ENCODE results near the gene RAB8B. TPM values are rescaled to one million over a fixed set of nuclear protein-coding genes. Genes with fewer than 3 reads are reported as not detected.

The RAB8B gene
- total and polyA plus RNA-seq, 4 donors: 34.4 to 104 (median 53.5) TPM

DNA sequence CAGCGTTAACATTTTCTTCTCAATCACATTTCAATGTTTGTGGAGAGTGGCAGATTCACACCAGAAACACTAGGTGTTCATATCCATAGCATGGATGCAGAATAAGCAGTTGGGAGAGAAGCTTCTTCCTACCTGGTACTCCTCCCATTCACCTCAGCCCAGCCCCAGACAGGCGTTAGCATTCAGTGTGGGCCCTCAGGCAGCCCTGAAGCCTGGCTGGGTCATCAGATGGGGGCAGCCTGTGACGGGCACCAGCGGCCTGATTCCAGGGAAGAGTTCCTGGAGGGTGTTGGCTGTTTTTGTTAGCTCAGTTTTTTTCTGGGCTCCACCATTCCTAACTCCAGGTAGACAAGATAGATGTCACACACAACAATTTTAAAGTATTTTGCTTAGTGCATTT, 119.1 kb downstream of the RAB8B start:
- Histone ChIP-seq H3K4me3 (ENCODE audit: low read depth, low read length) (no peak overlapping the region), H3K27me3 (ENCODE audit: control insufficient read depth, insufficient read depth, low read length) (no peaks in the 10 kb centered on the region), H3K36me3 (ENCODE audit: control insufficient read depth, insufficient read depth, low read length) (peaks cover 11% of the 10 kb centered on the region), H3K9me3 (ENCODE audit: control insufficient read depth, insufficient read depth, low read length) (no peaks in the 10 kb centered on the region), H3K4me1 (ENCODE audit: control insufficient read depth, insufficient read depth, low read length) (peaks cover 3% of the 10 kb centered on the region), H3K27ac (ENCODE audit: low read depth, low read length) (no peak overlapping the region)
- DNase-seq (ENCODE audit: low read depth in 4 of 6, low spot score in 6 of 6): no peak
- WGBS (ENCODE audit: insufficient coverage): 90% methylated on average over 2 of the region's 4 CpGs

DNA sequence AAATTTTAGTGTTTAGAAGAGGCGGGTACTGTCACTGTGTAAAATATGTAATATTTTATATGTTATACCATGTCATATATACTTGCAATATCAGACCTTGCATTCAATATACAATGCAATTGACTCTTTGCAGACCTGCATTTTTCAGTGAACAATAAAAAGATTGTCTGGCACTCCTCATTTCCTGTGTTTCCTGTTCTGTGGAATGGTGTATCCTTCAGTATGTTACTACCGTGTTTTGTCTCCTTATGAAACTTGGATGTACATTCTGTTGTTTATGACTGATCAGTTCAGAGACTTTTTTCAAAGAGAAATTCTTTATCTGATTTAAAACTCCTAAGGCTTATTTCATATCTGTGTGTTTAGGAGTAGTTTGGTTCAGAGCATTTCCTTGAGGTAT, 119.5 kb downstream of the RAB8B start:
- Histone ChIP-seq H3K9me3 (ENCODE audit: control insufficient read depth, insufficient read depth, low read length) (no peaks in the 10 kb centered on the region), H3K4me1 (ENCODE audit: control insufficient read depth, insufficient read depth, low read length) (peaks cover 3% of the 10 kb centered on the region), H3K36me3 (ENCODE audit: control insufficient read depth, insufficient read depth, low read length) (peaks cover 8% of the 10 kb centered on the region), H3K27ac (ENCODE audit: low read depth, low read length) (no peak overlapping the region), H3K27me3 (ENCODE audit: control insufficient read depth, insufficient read depth, low read length) (no peaks in the 10 kb centered on the region), H3K4me3 (ENCODE audit: low read depth, low read length) (no peak overlapping the region)
- no peak for DNase-seq (ENCODE audit: low read depth in 4 of 6, low spot score in 6 of 6)
- WGBS (ENCODE audit: insufficient coverage): no CpG with 5 or more reads among the region's 2 CpGs

DNA sequence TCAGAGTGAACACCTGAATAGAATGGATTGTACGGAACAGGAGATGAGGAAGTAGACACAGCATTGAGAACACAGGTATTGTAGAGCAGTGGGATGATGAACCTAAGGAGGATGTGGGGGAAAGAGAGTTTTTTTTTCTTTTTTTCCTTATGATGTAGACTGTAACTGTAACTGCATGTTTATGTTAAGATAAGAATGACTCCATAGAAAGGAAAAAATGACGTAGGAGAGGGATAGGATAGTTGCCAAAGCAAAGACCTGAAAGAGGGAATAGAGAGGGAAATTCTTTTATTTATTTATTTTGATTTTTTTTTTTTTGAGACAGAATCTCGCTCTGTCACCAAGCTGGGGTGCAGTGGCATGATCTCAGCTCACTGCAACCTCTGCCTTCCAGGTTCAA, 121.2 kb downstream of the RAB8B start:
- Histone ChIP-seq H3K4me3 (ENCODE audit: low read depth, low read length) (no peak overlapping the region), H3K27me3 (ENCODE audit: control insufficient read depth, insufficient read depth, low read length) (no peaks in the 10 kb centered on the region), H3K36me3 (ENCODE audit: control insufficient read depth, insufficient read depth, low read length) (peaks cover 6% of the 10 kb centered on the region), H3K9me3 (ENCODE audit: control insufficient read depth, insufficient read depth, low read length) (no peaks in the 10 kb centered on the region), H3K27ac (ENCODE audit: low read depth, low read length) (no peak overlapping the region), H3K4me1 (ENCODE audit: control insufficient read depth, insufficient read depth, low read length) (peaks cover 3% of the 10 kb centered on the region)
- no peak for DNase-seq (ENCODE audit: low read depth in 4 of 6, low spot score in 6 of 6)
- WGBS (ENCODE audit: insufficient coverage): 100% methylated on average over 1 of the region's 3 CpGs

DNA sequence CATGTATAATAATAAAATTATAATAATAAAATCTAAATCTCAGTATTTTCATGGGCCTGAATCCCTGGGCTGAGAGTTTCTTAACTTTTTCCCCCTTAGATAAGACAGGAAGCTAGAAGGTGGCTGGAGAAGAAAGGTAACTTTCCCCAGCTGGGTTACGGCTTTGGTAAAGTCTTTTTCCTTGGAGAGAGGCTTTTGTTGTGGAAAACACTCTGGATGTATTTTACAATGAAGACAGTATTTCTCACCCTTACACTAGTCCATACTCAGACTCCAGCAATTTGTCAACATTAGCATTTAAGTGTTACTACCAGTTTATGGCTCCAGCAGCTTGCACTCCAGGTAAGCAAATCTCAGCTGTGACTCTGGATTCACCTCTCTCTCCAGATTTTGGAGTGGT, 122.9 kb downstream of the RAB8B start:
- DNase-seq (ENCODE audit: low read depth in 4 of 6, low spot score in 6 of 6): no peak
- no peak overlapping the region for H3K4me3 ChIP-seq (ENCODE audit: low read depth, low read length)
- H3K9me3 ChIP-seq (ENCODE audit: control insufficient read depth, insufficient read depth, low read length): no peaks in the 10 kb centered on the region
- WGBS (ENCODE audit: insufficient coverage): no CpG with 5 or more reads among the region's 1 CpG
- no peaks in the 10 kb centered on the region for H3K27me3 ChIP-seq (ENCODE audit: control insufficient read depth, insufficient read depth, low read length)
- no peak overlapping the region for H3K27ac ChIP-seq (ENCODE audit: low read depth, low read length)
- peaks cover 3% of the 10 kb centered on the region for H3K36me3 ChIP-seq (ENCODE audit: control insufficient read depth, insufficient read depth, low read length)
- H3K4me1 ChIP-seq (ENCODE audit: control insufficient read depth, insufficient read depth, low read length): peaks cover 3% of the 10 kb centered on the region

DNA sequence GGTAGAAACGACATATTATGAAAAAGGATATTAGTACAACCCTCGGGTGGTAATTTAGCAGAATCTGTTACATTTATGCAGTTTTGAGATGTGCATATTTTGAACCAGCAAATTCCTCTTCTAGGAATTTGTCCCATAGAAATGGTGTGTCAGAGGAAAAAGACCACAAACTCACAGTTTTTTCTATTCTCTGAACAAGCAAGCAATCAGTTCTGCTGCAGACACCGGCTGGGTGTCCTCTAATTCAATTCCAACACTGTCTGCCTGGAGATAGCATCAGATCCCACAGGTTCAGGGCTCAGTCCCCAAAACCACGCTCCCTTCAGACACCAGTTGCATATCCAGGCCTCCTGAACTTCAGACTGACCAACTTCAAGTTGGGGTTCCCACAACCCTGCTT, 124.4 kb downstream of the RAB8B start:
- no peaks in the 10 kb centered on the region for H3K27me3 ChIP-seq (ENCODE audit: control insufficient read depth, insufficient read depth, low read length)
- 90% methylated on average over 2 of the region's 4 CpGs for WGBS (ENCODE audit: insufficient coverage)
- no peaks in the 10 kb centered on the region for H3K9me3 ChIP-seq (ENCODE audit: control insufficient read depth, insufficient read depth, low read length)
- H3K4me3 ChIP-seq (ENCODE audit: low read depth, low read length): no peak overlapping the region
- no peak for DNase-seq (ENCODE audit: low read depth in 4 of 6, low spot score in 6 of 6)
- no peak overlapping the region for H3K27ac ChIP-seq (ENCODE audit: low read depth, low read length)
- H3K36me3 ChIP-seq (ENCODE audit: control insufficient read depth, insufficient read depth, low read length): no peaks in the 10 kb centered on the region
- H3K4me1 ChIP-seq (ENCODE audit: control insufficient read depth, insufficient read depth, low read length): no peaks in the 10 kb centered on the region

DNA sequence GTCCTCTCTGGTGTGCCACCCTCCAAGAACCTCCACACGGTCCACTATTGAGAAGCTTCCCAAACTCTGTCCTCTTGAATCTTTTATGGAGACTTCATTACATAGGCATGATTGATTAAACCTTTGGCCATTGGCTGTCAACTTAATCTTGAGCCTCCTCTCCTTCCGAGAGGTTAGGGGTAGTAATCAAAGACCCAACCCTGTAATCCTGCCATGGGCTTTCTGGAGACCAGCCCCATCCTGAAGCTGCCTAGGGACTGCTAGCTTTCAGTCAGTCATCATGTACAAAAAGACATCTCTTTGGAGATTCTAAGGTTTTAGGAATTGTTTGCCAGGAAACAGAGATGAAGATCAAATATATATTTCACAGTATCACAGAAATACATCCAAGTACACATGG, 125.0 kb downstream of the RAB8B start:
- H3K4me3 ChIP-seq (ENCODE audit: low read depth, low read length): no peak overlapping the region
- H3K4me1 ChIP-seq (ENCODE audit: control insufficient read depth, insufficient read depth, low read length): no peaks in the 10 kb centered on the region
- H3K27ac ChIP-seq (ENCODE audit: low read depth, low read length): no peak overlapping the region
- H3K36me3 ChIP-seq (ENCODE audit: control insufficient read depth, insufficient read depth, low read length): no peaks in the 10 kb centered on the region
- no peaks in the 10 kb centered on the region for H3K27me3 ChIP-seq (ENCODE audit: control insufficient read depth, insufficient read depth, low read length)
- no peak for DNase-seq (ENCODE audit: low read depth in 4 of 6, low spot score in 6 of 6)
- H3K9me3 ChIP-seq (ENCODE audit: control insufficient read depth, insufficient read depth, low read length): no peaks in the 10 kb centered on the region
- 43% methylated on average over 1 of the region's 2 CpGs for WGBS (ENCODE audit: insufficient coverage)

Other genes with a start within 250 kb of the RAB8B start
- gene TPM1, start 146.9 kb upstream of the RAB8B start, total RNA-seq: 100 to 1,000 TPM; 184 to 480 TPM
- gene TPM1, start 146.9 kb upstream of the RAB8B start, polyA plus RNA-seq (ENCODE audit: insufficient read length in 2 of 2): 100 to 1,000 TPM; 187 to 245 TPM
- 10 to 100 TPM; 16.7 to 17.2 TPM for gene LACTB, start 67.7 kb upstream of the RAB8B start, total RNA-seq
- 10 to 100 TPM; 16.7 to 20.5 TPM for gene LACTB, start 67.7 kb upstream of the RAB8B start, polyA plus RNA-seq (ENCODE audit: insufficient read length in 2 of 2)
- 100 to 1,000 TPM in 1 of 2 donors, 10 to 100 TPM in 1; 86.2 to 111 TPM for gene RPS27L, start 32.1 kb upstream of the RAB8B start, total RNA-seq
- gene RPS27L, start 32.1 kb upstream of the RAB8B start, polyA plus RNA-seq (ENCODE audit: insufficient read length in 2 of 2): 10 to 100 TPM; 89.1 to 91.8 TPM
- gene APH1B, start 88.0 kb downstream of the RAB8B start, total RNA-seq: 10 to 100 TPM; 25.6 to 25.8 TPM
- 10 to 100 TPM; 16.4 to 17.9 TPM for gene APH1B, start 88.0 kb downstream of the RAB8B start, polyA plus RNA-seq (ENCODE audit: insufficient read length in 2 of 2)
- gene CA12, start 192.2 kb downstream of the RAB8B start, total RNA-seq: 10 to 100 TPM in 1 of 2 donors, 1 to 10 TPM in 1; 7.5 to 25.1 TPM
- gene CA12, start 192.2 kb downstream of the RAB8B start, polyA plus RNA-seq (ENCODE audit: insufficient read length in 2 of 2): 10 to 100 TPM in 1 of 2 donors, 1 to 10 TPM in 1; 8.2 to 12.1 TPM

Data from spinal cord (tissue), 10 donors.